SH-SY5Y (cell line): ENCODE measurements around the gene FEZ2.

Experiments
- GATA2 ChIP-seq: IDR thresholded peaks from 2 replicates; pipeline ENCODE4 v1.6.1; 2011; ENCODE audit warnings: mild to moderate bottlenecking, low read depth, low read length
- GATA3 ChIP-seq: IDR thresholded peaks from 2 replicates; pipeline ENCODE4 v1.6.1; 2011; ENCODE audit warnings: low read depth, mild to moderate bottlenecking, low read length, moderate library complexity

DNA sequence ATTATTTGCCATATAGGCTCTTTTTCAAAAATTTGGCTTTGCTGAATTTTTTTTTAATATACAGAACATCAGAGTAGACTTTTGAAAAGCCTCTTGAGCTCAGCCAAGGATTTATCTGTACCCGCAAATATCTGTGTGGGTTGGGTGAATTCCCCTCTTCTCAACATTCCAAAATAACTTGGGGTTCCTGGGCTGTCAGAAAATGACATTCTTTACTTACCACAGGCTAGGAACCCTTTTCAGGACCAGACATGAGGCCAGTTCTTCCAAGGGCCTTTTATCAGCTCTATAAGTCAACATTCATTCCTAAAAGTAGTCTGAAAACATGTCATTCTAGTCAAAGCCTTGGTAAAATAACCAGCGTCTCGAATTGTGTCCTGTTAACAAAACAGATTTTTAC, 28.8 kb upstream of the FEZ2 start:
- TF ChIP-seq GATA2 = no peak
- TF ChIP-seq GATA3 = no peak
